DMS79 treated with DMSO at 0.1 percent for 48 hours (cell line): Measurements from ENCODE around the gene NUP214.
"Not testable (repeated sequence)": the region's sequence is repeated elsewhere in the genome, so short reads cannot be mapped to it uniquely, and the experiment has no call there.

Experiments used
- DNase-seq: peaks from one replicate; lab custom pipeline; 2025; lab: John Stamatoyannopoulos, UW

The NUP214 gene

GRCh38 chr9:131116281-131117120 lies 8.9 kb upstream of the NUP214 start:
- DNase-seq: no peak

GRCh38 chr9:131117121-131117761 lies 8.1 kb upstream of the NUP214 start:
- DNase-seq: no peak

GRCh38 chr9:131117762-131118145 lies 7.6 kb upstream of the NUP214 start:
- DNase-seq: no peak

- DNase-seq: no peak
Measured at GRCh38 chr9:131119600-131119999, 5.8 kb upstream of the NUP214 start.

GRCh38 chr9:131120620-131121228 lies 4.7 kb upstream of the NUP214 start:
- DNase-seq: no peak

- DNase-seq: no peak
Measured at GRCh38 chr9:131121346-131121745, 4.0 kb upstream of the NUP214 start.

- no peak for DNase-seq
Measured at GRCh38 chr9:131122158-131122557, 3.2 kb upstream of the NUP214 start.

- no peak for DNase-seq
Measured at GRCh38 chr9:131125038-131125287, 423 bp upstream of the NUP214 start.

- DNase-seq: no peak
Measured at GRCh38 chr9:131126059-131126426, 657 bp downstream of the NUP214 start.

GRCh38 chr9:131129183-131129582 lies 3.8 kb downstream of the NUP214 start:
- no peak for DNase-seq

GRCh38 chr9:131138676-131139075 lies 13.3 kb downstream of the NUP214 start:
- DNase-seq: peak; percentile 49

GRCh38 chr9:131140112-131140511 lies 14.7 kb downstream of the NUP214 start:
- no peak for DNase-seq

GRCh38 chr9:131140550-131140949 lies 15.2 kb downstream of the NUP214 start:
- no peak for DNase-seq

GRCh38 chr9:131142160-131142559 lies 16.8 kb downstream of the NUP214 start:
- DNase-seq: no peak

GRCh38 chr9:131144201-131144600 lies 18.8 kb downstream of the NUP214 start:
- no peak for DNase-seq

- DNase-seq: no peak
Measured at GRCh38 chr9:131145245-131145644, 19.9 kb downstream of the NUP214 start.

- no peak for DNase-seq
Measured at GRCh38 chr9:131146186-131146585, 20.8 kb downstream of the NUP214 start.

- no peak for DNase-seq
Measured at GRCh38 chr9:131148276-131148675, 22.9 kb downstream of the NUP214 start.

- DNase-seq: no peak
Measured at GRCh38 chr9:131148966-131149687, 23.7 kb downstream of the NUP214 start.

- no peak for DNase-seq
Measured at GRCh38 chr9:131149688-131150053, 24.3 kb downstream of the NUP214 start.

GRCh38 chr9:131153595-131153994 lies 28.2 kb downstream of the NUP214 start:
- DNase-seq: no peak

GRCh38 chr9:131158673-131159072 lies 33.3 kb downstream of the NUP214 start:
- DNase-seq: not testable (repeated sequence)
